Smooth muscle cell of the brain vasculature (primary cell): ENCODE measurements around the gene VAC14.

Source experiments
- DNase-seq: peaks from one replicate; pipeline ENCODE4 v3.0.0-alpha.2; 2012; ENCODE audit warnings: low read depth, low spot score

VAC14 gene

GRCh38 chr16:70786020-70786755 lies 14.8 kb downstream of the VAC14 start:
- no peak for DNase-seq

DNA sequence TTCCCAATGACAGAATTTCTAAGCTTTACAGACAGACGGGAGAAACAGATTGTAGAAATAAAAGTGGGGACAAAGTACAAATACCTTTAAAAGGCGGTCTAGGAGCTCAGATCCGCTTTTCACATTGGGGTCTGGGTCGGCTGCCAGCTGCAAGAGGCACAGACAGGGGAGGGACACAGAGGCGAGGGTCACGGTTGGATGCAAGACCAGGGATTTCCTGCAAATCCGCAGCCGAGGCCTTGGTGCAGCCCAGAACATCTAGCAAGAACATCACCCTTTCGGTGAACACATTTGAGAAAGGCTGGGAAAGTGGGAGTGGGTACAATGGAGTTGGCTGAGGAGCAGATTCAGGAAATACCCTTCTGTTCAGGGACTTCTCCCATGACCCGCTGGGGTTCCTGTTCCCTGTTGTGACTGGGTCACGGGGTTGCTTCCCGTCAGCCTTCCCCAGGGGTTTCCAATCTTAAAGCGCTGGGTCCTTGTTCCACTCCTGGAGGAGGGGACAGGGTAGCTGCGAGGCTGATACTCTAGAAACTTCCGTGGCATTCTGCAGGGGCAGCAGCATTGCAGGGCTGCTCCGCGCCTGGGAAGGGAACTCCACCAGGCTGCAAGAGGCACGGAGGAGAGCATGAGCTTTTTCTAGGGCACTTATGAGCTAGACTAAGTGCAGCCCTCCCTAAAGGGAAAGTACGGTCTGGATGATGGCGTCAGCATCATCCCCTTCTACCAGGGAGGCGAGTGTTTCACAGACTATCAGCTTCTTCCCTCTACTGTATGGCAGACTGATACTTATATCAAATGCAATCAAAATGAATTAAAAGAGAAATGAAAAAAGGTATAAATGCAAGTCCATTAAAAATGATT lies 16.0 kb downstream of the VAC14 start:
- no peak for DNase-seq

GRCh38 chr16:70782237-70782636 lies 18.7 kb downstream of the VAC14 start:
- DNase-seq = no peak

DNA sequence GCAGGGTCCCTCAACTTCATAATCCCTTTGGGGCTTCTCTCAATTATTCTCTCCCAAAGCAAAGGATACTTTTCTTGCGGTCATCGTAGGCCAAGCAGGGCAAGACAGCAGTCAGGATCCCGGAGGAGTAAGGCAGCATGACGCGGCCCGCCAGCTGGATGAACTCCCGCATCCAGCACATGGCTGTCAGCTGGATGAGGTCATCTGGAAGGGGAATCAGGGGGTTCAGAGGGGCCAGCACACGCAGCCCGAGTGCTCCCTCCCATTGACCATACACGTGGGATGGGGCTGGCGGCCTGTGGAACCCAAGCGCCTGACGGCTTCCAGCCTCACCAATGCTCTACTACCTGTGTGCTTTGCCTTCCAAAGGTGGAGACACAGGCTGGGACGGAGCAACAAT lies 19.2 kb downstream of the VAC14 start:
- no peak for DNase-seq

GRCh38 chr16:70780546-70780945 lies 20.4 kb downstream of the VAC14 start:
- no peak for DNase-seq

DNA sequence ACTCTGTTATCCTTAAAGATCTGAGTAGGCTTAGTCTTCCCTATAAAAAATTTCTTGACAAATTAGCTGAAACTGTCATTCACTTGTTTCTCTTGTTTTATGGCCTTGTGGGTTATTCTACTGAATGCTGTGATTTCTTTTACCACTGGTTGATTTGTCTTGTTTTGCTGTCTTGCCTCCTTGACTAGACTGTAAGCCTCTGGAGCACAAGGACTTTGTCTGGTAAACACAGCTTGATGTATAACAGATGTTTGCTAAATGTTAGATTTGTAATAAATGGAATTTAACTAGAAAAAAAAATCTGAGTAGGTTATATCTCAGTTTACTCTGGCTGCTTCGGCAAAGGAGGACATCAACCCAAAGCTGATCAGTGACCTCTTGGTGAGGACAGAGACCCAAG lies 21.6 kb downstream of the VAC14 start:
- DNase-seq = no peak

DNA sequence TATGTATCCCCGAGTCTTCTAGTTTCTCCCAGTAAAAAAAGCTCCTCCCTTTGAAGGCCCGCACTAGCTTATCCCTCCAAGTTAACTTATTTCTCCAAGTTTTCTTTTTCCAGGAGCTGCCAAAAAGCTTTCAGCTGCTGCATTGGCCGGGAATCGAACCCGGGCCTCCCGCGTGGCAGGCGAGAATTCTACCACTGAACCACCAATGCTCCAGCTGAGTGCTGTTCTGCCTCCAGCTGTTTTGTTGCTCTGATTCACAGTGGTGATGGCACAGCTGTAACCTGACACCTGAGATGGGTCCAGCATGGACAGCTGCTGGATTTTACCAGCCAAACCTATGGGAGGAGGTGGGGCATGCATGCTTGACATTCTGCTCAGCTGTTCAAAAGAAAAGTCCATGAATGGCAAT lies 22.1 kb downstream of the VAC14 start:
- peak; percentile 79 for DNase-seq

GRCh38 chr16:70777973-70778406 lies 23.0 kb downstream of the VAC14 start:
- DNase-seq = no peak

DNA sequence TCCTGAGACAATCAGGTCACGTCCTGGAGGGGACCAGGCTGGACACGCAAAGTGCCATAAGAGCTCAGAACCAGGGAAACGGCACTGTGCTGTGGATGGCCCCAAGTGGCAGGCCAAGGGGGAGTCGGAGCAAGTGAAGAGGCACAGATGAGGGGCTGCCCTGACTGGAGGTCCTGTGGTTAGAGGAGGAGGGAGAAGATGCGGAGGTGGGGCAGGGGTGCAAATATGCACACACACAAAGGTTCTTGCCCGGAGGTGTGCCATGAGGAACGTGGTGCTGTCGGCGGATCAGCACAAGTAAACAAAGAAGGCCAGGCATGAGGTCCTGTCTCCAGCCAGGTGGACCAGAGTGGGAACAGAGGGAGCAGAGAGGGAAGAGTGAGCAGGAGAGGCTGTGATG lies 23.5 kb downstream of the VAC14 start:
- no peak for DNase-seq

DNA sequence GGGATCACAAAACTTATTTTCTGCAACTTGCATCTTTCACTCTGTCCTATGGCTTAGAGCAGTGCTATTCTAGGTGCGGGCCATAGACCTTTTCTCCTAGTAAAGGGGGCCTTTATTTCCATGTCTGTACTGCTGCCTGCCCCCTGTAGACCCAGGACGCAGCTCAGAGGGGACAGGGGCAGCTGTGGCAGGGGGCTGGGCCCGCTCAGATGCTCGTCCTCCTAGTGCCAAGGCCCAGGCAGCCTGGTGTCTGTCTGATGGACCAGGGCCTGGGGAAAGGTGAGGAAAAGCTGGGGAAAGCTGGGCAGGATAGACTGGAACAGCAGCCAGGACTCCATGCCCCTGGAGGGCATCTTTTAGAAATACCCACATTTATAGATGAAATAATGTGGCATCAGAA lies 25.6 kb downstream of the VAC14 start:
- no peak for DNase-seq

DNA sequence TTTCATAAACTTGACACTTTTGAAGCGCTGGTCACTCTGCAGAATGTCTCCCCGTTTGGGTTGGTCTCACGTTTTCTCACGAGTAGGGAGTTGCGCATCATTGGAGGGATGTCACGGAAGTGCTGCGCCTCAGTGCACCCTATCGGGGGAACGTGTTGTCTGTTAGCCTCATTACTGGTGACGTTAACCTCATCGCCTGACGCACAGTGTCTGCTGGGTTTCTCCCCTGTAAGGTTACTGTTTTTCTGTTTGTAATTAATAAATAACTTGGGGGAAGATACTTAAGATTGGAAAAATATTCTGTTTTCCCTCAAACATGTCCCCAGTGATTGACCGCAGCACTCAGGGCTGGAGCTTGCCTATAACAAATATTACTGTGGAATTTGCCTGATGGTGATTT lies 26.7 kb downstream of the VAC14 start:
- no peak for DNase-seq

DNA sequence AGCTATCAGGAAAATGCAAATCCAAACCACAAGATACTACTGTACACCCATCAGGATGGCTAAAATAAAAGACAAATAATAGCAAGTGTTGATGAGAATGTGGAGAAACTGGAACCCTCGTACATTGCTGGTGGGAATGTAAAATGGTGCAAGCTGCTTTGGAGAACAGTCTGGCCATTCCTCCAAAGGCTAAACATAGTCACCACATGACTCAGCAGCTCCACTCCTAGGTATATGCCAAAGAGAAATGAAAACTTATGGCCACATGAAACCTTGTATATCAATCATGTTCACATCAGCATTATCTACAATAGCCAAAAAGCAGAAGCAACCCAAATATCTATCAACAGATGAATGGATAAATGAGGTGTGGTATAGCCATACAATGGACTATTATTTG lies 28.5 kb downstream of the VAC14 start:
- no peak for DNase-seq

GRCh38 chr16:70770626-70771552 lies 30.1 kb downstream of the VAC14 start:
- DNase-seq = no peak

- DNase-seq = no peak
Measured at GRCh38 chr16:70770291-70770625, 30.7 kb downstream of the VAC14 start.

DNA sequence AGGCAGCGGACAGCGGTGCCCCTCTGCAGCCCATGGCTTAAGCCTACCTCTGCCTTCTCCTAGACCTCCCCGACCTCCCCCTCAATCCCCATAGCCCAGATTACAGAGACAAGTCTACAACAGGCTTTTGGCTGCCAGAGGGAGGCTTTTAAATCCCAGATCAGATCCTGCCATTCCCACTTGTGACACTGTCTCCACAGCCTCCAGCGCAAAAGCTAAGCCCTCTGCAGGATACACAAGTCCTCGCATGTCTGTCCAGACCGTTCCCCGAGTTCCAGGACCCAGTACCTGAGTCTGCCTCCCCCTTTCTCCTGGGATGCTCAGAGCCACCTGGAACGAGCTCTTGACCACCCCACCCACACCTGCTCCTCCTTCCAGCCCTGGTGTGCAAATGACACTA lies 31.2 kb downstream of the VAC14 start:
- DNase-seq = no peak

DNA sequence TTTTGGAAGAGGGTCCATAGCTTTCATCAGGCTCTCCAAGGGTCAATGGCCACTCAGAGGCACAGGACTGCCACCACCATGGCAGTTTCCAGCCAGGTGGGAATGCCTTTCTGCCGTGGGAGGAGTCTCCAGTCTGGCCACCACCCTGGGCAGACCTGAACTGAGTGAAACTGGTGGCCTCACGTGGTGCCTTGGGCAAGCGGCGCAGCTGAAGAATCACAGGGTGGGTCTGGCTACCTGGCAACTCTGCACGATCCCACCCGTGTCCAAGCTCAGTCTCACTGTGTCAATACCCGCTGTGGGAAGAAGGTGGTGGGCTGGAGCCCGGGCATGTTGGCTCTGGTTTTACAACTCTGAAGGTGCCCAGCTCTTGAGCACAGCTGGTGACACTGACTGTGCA lies 31.8 kb downstream of the VAC14 start:
- DNase-seq = no peak

- DNase-seq = no peak
Measured at GRCh38 chr16:70768203-70768580, 32.8 kb downstream of the VAC14 start.

DNA sequence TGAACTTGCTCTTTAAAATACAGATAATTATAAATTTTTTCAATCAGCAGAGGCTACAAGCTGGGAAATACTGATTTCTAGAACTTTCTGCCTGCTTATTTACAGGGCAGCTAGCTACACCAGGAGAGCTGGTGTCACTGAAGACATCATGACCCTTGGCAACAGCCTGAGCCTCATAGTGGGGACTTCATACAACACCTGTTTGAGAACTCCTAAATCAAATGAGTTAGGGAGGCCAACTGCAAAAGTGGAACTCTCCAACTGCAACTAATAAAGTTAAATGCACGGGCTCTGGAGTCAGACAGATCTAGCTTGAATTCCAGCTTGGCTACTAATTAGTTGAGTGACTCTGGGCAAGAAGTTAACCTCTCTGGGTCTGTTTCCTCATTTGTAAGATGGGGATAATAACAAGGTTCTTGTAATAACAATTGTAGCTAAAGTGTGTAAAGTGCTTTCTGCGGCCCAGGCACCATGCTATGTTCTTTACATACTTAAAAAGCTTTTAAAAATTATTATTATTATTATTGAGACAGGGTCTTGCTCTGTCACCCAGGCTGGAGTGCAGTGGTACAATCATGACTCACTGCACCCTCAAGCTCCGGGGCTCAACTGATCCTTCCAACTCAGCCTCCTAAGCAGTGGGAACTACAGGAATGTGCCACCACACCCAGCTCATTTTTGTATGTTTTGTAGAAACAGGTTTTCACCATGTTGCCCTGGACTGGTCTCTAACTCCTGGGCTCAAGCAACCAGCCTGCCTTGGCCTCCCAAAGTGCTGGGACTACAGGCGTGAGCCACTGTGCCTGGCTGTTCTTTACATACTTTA lies 33.4 kb downstream of the VAC14 start:
- DNase-seq = no peak

GRCh38 chr16:70766658-70767057 lies 34.3 kb downstream of the VAC14 start:
- no peak for DNase-seq

DNA sequence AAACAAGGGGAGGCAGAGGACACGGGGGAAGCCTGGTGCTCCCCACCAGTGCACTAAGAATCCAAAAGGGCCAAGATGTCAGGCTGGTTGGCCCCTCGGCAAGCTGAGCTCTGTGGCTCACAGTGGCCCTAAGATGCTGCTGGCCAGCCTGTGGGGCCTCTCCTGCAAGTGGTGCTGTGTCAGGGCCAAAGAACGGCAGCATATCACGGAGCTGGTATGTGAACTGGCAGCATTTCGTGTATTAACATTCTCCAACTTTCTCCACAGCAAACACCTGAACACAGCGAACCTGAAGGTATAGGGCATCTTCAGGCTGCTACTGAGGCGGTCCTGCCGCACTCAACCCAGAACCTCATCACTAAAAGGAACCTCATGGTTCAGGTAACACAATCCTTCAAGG lies 34.8 kb downstream of the VAC14 start:
- no peak for DNase-seq

GRCh38 chr16:70765491-70765890 lies 35.5 kb downstream of the VAC14 start:
- no peak for DNase-seq
